GM13977 (cell line): ENCODE results near the gene LTF.

ENCODE experiments used
- DNase-seq: peaks from one replicate; pipeline ENCODE4 v3.0.0; 2012; ENCODE audit warnings: low spot score
- in situ Hi-C: fragments of 300-500 bp; cut with MboI; formaldehyde crosslinking; loops from one replicate; pipeline ENCODE4 v1.12.0; 2022; ENCODE audit warnings: low sequenced_read_pairs, low pct_unique_long_range_greater_than_20kb, mixed read lengths, inconsistent platforms; ENCODE audit not compliant: unreplicated experiment
- TF ChIP-seq, protein P1 (sequence below): IDR thresholded peaks from 2 replicates; pipeline ENCODE4 v1.5.1; 2012; ENCODE audit warnings: mild to moderate bottlenecking, control low read depth; ENCODE audit not compliant: insufficient read depth; ENCODE audit errors: extremely low read depth, missing control alignments

LTF gene

DNA sequence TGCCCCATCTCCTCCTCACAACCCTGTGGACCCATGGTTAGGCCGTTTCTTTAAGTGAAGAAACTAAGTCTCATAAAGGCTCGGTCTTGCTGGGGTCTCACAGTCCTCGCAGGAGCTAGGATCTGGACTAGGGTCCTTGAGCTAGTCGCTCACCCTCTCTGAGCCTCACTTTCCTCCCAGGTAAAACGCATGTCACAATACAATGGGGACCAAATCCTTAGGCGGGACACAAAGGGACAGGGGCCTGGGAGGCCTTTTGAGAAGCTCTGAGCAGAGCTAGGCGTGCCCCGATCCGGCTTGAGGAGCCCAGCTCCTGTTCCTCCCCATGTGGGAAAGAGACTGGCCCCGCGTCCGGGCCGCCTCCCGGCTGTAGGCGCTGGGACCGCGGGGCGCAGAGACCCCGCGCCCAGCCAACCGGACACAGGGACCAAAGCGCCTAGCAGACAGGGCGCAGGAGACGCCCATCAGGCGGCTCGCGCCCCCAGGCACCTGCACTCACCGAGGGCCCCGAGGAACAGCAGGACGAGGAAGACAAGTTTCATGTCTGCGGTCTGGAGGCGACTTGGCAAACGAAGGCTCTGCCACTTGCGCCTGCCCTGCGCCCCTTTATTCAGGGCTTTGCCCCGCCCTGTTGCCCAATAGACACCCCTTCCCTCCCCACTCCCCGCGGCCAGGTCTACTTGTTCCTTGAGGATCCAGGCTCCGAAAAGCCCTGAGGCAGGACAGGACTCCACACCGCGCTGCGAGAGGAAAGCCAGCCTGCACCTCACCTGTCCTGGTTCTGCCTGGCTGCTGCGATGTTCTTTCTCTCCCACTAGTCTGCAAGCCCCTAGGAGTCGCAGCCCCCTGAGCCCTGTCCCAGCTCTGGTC lies at the start of gene LTF:
LTF (minus strand) TSS at position 580 of the 870 bp plus-strand sequence; CDS start at position 542, 38 bp downstream.
- no peak for DNase-seq
- TF ChIP-seq, protein P1, sequence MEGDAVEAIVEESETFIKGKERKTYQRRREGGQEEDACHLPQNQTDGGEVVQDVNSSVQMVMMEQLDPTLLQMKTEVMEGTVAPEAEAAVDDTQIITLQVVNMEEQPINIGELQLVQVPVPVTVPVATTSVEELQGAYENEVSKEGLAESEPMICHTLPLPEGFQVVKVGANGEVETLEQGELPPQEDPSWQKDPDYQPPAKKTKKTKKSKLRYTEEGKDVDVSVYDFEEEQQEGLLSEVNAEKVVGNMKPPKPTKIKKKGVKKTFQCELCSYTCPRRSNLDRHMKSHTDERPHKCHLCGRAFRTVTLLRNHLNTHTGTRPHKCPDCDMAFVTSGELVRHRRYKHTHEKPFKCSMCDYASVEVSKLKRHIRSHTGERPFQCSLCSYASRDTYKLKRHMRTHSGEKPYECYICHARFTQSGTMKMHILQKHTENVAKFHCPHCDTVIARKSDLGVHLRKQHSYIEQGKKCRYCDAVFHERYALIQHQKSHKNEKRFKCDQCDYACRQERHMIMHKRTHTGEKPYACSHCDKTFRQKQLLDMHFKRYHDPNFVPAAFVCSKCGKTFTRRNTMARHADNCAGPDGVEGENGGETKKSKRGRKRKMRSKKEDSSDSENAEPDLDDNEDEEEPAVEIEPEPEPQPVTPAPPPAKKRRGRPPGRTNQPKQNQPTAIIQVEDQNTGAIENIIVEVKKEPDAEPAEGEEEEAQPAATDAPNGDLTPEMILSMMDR = no peak
- in situ Hi-C loops = no loop called here

DNA sequence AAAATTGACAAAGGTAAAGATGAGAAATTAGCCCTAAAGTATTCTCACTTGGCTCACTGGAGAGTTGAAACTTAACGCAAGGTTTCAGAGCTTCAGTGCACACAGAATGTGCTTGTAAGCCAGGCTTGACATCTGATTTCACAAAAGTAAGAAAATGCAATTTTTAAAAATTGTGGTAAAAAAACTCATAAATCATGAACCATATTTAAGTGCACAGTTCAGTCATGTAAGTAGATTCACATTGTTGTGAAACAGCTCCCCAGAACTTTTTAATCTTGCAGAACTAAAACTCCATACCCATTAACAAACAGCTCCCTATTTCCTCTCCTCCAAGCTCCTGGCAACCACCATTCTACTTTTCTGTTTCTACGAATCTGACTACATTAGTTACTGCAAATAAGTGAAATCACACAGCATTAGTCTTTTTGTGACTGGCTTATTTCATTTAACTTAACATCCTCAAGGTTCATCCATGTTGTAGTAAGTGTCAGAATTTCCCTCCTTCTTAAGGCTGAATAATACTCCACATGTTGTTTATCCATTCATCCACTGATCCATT lies 47.6 kb upstream of the LTF start:
- in situ Hi-C loops = no loop called here
- no peak for DNase-seq
- TF ChIP-seq, protein P1 = no peak

DNA sequence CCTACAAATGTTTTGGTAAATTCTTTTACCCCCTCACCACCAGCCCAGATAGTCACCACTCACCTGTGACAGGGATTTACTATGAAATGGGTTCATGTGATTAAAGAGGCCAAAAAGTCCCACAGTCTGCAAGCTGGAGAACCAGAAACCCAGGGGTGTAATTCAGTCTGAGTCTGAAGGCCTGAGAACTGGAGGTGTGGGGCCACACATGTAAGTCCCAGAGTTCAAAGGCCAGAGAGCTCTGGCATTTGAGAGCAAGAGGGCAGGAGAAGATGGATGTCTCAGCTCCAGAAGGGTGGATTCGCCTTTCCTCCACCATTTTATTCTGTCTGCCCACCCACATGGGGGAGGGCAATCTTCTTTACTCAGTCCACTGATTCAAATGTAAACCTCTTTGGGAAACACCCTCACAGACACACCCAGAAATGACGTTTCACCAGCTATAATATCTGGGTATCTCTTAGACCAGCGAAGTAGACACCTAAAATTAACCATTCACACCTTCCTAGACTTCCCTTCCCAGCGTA lies 45.0 kb upstream of the LTF start:
- no peak for DNase-seq
- TF ChIP-seq, protein P1 = no peak
- in situ Hi-C loops = no loop called here

DNA sequence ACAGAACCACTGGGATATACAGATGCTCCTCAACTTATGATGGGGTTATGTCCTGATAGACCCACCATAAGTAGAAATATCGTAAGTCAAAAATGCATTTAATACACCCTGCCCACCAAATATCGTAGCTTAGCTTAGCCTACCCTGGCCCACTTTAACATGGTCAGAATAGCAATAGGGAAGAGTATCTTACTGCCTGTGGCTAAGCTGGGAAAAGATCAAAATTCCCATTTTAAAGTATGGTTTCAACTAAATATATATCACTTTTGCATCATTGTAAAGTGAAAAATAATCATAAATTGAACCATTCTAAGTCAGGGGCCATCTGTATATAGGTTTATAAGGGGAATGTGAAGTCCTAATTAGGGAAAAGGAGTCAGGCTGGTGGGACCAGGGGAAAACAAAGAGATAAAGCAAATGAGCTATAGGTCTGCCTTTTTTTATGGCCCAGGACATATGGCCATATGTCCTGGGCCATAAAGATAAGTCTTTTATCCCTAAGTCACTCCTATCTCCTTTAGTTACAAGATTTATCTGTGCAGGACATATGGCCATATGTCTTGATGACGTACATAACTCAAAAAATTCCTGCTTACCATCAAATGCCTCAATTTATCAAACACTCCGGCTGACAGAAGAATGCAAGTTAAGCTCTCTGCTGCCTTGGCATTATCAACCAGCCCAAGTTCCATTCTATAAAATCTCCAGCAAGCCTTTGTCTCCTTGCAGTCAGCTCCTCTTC lies 44.3 kb upstream of the LTF start:
- in situ Hi-C loops = no loop called here
- TF ChIP-seq, protein P1 = no peak
- DNase-seq = no peak

DNA sequence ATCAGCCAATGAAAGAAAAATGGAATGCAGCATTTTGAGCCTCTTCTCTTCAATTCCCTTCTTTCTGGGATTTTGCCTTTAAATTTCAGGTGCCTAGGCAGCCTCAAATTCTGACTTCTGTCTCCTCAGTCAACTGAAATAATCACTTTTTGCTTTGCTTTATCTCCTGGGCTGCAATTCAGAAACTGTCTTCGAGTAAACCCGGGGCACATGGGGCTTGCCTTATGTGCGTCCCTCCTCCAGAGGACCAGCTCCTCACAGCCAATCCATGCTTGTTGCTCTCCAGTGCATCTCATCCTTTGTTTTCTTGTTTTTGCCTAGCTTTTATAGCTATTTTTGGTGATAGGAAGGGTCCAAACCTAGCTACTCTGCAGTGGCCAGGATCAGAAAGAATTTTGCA lies 41.8 kb upstream of the LTF start:
- TF ChIP-seq, protein P1 = no peak
- in situ Hi-C loops = no loop called here
- no peak for DNase-seq

DNA sequence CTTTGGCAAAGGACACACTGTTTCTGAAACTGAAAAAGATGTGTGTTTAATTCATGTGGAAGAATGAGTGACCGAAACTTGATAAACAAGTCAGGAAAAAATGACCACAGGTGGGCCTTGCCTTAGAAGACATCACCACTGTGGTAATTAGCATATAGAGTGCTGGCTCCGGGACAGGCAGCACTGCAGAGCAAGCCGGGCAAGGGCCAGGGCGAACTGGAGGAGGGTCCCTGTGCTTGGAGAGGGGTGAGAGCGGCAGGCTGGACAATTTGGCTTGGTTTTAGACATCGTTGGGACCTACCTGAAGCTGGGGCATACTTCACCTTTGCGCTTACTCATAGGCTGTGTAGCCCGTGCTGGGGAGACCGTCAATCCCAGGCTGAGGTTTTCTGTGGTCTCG lies 41.2 kb upstream of the LTF start:
- in situ Hi-C loops = no loop called here
- no peak for DNase-seq
- TF ChIP-seq, protein P1 = no peak
